ENCODE measurements around the gene KRT83.

The KRT83 gene

GRCh38 chr12:52320784-52321400 lies at the start of gene KRT83:
TSS of gene KRT83 (minus strand) at chr12:52321398. CDS start at chr12:52321335, 63 bp downstream.
- FAIRE-seq = no peak

- FAIRE-seq = no peak
Observed at GRCh38 chr12:52369809-52370208, 48.6 kb upstream of the KRT83 start.

GRCh38 chr12:52369211-52369610 lies 48.0 kb upstream of the KRT83 start:
- FAIRE-seq = no peak

- no peak for FAIRE-seq
Observed at GRCh38 chr12:52368508-52368907, 47.3 kb upstream of the KRT83 start.

- no peak for FAIRE-seq
Observed at GRCh38 chr12:52367876-52368275, 46.7 kb upstream of the KRT83 start.

- no peak for FAIRE-seq
Observed at GRCh38 chr12:52366738-52367485, 45.7 kb upstream of the KRT83 start, which contains the start of gene KRT85. TSS of gene KRT85 (minus strand) at chr12:52367481. CDS start at chr12:52367405, 76 bp downstream.

GRCh38 chr12:52364901-52365489 lies 43.8 kb upstream of the KRT83 start:
- FAIRE-seq = no peak

- no peak for FAIRE-seq
Observed at GRCh38 chr12:52364061-52364460, 42.9 kb upstream of the KRT83 start.

- FAIRE-seq = no peak
Observed at GRCh38 chr12:52363111-52363679, 42.0 kb upstream of the KRT83 start.

GRCh38 chr12:52362118-52362726 lies 41.0 kb upstream of the KRT83 start:
- FAIRE-seq = no peak

GRCh38 chr12:52361553-52361952 lies 40.4 kb upstream of the KRT83 start:
- no peak for FAIRE-seq

GRCh38 chr12:52360663-52361271 lies 39.6 kb upstream of the KRT83 start:
- no peak for FAIRE-seq

- FAIRE-seq = no peak
Observed at GRCh38 chr12:52360106-52360662, 39.0 kb upstream of the KRT83 start.

- no peak for FAIRE-seq
Observed at GRCh38 chr12:52359621-52360061, 38.4 kb upstream of the KRT83 start.

- FAIRE-seq = no peak
Observed at GRCh38 chr12:52358575-52359350, 37.6 kb upstream of the KRT83 start.

- FAIRE-seq = no peak
Observed at GRCh38 chr12:52356762-52357580, 35.8 kb upstream of the KRT83 start.

- no peak for FAIRE-seq
Observed at GRCh38 chr12:52356031-52356761, 35.0 kb upstream of the KRT83 start.

GRCh38 chr12:52355176-52355575 lies 34.0 kb upstream of the KRT83 start:
- no peak for FAIRE-seq

- FAIRE-seq = no peak
Observed at GRCh38 chr12:52354200-52354599, 33.0 kb upstream of the KRT83 start.

- FAIRE-seq = no peak
Observed at GRCh38 chr12:52353766-52354165, 32.6 kb upstream of the KRT83 start.
